ENCODE results near the gene MGLL. TPM values are rescaled to one million over a fixed set of nuclear protein-coding genes. Genes with fewer than 3 reads are reported as not detected.
A peak's percentile ranks its signal among the peaks of the same experiment; 100 is the strongest.
"Not testable (repeated sequence)": the region's sequence is repeated elsewhere in the genome, so short reads cannot be mapped to it uniquely, and the experiment has no call there.

Gene MGLL
- polyA plus RNA-seq, 10 donors = 20.3 to 29.7 (median 21.9) TPM

DNA sequence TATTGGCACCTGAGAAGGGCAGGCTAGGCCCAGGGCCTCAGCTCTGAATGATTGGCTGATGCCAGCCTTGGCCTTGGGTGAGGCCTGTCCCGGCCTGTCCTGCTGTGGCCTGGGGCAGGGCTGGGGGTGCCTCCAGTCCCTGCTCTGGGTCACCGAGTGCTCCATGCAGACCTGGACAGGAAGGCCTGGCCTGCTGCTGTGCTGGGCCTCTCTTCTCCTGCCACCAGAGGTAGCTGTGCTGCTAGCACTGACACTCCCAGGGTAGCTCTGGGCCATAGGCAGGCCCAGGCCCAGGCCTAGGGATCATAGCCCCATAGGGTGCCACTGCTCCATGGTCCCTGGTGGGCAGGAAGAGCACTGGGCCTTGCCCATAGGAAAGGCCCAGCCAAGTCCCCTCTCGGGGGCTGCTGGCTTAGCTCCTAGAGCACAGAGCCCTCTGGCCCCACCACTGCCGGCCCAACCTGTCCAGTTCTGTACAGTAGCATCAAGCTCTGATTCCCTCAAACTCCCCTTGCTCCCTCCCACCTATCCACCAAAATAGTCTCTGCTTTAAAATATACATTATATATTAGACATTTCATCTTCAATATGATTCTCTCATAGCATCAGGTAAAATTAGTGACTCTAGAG is 131.4 kb downstream of the MGLL start:
- peak in 1 of 3 donors; percentile 58 for DNase-seq

- DNase-seq = peak in 2 of 3 donors; percentile 44 to 45
Measured at GRCh38 chr3:127690106-127690505, 132.2 kb downstream of the MGLL start.

DNA sequence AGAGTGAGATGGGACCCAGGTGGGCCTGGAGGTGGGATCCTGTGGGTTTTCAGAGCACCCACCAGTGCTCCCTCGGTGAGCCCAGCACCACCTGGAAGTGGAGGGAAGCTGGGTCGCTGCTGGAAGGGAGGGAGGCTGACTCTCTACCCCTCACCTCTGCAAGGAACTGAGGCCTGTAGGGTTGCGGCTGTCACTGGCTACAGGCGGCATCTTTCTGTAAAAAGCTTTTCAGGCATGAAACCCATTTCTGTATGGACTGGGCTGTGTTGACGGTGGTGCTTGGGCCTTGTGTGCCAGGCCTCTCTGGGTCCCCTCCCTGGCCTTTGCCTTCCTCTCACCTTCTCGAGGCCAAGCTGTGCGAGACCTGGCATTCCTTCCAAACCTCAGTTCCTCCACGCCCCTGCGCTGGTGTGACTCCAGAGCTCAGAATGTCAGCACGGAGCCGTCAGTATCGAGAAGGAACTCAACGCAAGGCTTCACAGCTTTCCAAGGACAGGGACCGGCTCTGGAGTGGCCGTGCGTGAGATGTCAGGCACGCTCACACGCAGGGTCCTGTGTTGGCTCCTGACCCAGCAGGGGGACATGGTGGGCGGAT is 133.0 kb downstream of the MGLL start:
- DNase-seq = no peak

DNA sequence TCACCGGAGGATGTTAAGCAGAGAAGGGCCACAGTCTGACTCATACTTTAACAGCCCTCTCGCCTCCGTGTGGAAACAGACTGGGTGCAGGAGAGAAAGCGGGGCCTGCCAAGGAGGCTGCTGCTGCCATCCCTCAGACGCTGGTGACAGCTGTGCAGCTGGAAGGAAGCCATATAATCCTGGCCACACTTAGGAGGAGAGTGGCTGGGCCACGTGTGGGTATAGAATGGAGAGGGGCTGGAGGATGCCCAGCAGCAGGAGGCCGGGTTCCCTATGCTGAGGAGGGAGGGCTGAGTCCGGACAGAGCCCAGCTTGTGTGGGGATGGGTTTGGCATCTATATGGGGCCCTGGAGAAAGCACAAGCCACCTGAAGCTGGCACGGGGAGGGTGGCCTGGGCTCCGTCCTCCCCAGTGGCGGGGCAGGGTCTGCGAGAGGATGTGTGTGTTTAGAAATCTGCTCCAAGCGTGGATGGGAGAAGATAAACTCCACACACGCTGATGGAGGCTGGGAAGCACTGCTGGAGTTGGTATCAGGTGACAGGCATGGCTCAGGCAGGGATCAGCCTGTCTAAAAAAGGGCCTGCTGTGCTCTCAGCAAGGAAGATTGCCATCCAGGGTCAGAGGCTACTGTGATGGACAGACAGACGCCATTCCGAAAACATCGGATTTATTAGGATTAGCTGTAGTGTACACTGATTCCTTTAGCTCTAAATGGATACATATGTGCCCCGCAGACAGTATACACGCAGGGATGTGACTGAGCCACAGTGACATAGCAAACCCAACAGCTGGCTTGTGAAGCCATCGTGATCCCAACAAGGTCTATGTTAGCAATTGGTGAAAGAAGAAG is 133.7 kb downstream of the MGLL start:
- peak in 2 of 3 donors; percentile 62 to 76 for DNase-seq

DNA sequence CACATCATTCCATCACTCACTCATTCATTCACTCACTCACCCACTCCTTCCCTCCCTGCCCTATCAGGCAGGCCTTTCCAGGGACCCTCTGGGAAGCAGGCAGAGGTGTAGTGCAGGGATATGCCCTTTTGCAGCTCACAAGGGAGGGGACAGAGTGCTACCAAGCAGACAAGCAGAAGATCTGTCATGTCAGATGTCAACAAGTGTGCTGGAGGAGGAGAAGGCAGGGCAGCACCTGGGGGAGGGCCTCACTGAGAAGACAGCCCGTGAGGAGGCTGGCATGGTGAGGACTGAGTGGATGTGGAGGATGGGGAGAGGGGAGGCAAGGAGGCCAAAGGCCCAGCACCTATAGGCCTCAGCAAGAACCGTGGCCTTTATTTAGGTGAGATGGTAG is 134.3 kb downstream of the MGLL start:
- DNase-seq = no peak

DNA sequence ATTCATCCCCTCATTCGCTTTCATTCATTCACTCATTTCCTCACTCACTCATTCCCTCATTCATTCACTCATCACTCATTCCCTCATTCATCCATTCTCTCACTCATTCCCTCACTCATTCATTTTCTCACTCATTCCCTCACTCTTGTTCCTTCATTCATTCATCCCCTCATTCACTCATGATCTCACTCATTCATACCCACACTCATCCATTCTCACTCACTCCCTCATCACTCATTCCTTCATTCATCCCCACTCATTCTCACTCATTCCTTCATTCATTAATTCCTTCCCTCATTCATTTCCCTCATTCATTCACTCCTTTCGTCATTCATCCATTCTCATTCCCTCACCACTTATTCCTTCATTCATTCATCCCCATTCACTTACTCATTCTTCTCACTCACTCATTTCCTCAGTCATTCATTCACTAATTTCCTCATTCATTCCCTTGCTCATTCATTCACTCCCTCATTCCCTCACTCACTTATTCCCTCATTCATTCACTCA is 135.0 kb downstream of the MGLL start:
- no peak for DNase-seq

DNA sequence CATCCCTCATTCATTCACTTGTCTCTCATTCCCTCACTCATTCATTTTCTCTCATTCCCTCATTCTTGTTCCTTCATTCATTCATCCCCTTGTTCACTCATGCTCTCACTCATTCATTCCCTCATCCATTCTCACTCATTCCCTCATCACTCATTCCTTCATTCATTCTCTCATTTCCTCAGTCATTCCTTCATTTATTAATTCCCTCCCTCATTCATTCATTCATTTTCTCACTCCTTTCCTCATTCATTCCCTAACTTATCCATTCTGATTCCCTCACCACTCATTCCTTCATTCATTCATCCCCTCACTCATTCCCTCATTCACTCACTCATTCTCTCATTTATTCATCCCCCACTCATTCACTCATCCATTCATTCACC is 135.8 kb downstream of the MGLL start:
- no peak for DNase-seq

DNA sequence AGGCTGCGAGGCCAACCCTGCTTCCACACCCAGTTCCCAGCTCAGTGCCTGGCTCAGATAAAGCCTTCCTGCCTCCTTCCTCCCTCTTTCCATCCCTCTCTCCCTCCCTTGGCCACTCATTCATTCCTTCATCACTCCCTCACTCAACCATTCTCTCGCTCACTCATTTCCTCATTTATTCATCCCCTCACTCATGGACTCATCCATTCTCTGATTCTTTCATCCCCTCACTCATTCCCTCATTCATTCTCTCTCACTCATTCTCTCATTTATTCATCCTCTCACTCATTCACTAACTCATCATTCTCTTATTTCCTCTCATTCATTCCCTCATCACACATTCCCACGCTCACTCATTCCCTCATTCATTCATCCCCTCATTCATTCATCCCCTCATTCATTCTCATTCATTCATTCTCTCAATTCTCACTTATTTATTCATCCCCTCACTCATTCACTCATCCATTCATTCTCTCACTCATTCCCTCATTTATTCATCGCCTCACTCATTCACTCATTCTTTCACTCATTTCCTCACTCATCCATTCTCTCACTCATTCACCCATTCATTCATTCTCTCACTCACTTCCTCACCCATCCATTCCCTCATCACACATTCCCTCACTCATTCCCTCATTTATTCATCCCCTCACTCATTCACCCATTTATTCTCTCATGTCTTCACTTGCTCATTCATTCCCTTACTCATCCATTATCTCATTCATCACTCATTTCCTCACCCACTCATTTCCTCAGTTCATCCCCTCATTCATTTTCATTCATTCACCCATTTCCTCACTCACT is 136.4 kb downstream of the MGLL start:
- no peak for DNase-seq

- no peak for DNase-seq
Measured at GRCh38 chr3:127684871-127685707, 137.2 kb downstream of the MGLL start.

DNA sequence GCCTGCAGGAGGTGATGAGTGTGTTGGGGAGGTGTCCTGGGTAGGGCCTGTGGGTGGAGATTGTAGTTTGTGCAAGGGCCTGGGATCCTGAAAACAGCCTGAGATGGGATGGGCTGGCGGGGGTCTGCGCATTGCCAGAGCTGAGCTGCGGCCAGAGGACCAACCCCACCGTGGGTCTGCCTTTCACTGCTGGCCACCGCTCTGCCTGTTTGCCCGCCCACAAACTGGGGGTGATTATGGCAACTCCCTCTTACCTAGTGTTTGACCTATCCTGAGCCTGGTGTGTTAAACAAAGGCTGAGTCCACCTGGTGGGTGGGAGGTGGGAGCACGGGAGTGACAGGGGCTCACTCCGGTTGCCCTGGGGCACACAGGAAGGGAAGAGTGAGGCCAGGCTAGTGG is 139.8 kb downstream of the MGLL start:
- DNase-seq = no peak

DNA sequence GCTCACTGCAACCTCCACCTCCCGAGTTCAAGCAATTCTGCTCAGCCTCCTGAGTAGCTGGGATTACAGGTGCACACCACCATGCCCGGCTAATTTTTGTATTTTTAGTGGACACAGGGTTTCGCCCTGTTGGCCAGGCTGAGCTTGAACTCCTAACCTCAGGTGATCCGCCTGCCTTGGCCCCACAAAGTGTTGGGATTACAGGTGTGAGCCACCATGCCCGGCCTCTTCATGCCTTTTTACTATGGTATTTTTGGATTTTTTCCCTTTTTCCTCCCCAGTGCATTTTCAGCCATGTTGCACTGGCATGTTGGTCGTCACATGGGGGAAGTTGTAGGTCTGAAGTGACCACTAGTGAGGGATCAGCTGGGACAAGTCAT is 140.2 kb downstream of the MGLL start:
- DNase-seq = not testable (repeated sequence)

GRCh38 chr3:127680798-127681221 is 141.5 kb downstream of the MGLL start:
- DNase-seq = no peak

- DNase-seq = no peak
Measured at GRCh38 chr3:127680146-127680661, 142.1 kb downstream of the MGLL start.

- no peak for DNase-seq
Measured at GRCh38 chr3:127679534-127680145, 142.7 kb downstream of the MGLL start.

- DNase-seq = no peak
Measured at GRCh38 chr3:127678611-127679533, 143.4 kb downstream of the MGLL start.

GRCh38 chr3:127678315-127678599 is 144.1 kb downstream of the MGLL start:
- DNase-seq = no peak

GRCh38 chr3:127677541-127678314 is 144.6 kb downstream of the MGLL start:
- DNase-seq = no peak

- DNase-seq = no peak
Measured at GRCh38 chr3:127676921-127677351, 145.4 kb downstream of the MGLL start.

All from muscle of back (tissue), 11 donors.